ENCODE measurements around the gene CAMSAP2.

CAMSAP2 gene

GRCh38 chr1:200738327-200738948, at the start of gene CAMSAP2:
TSS of gene CAMSAP2 (plus strand) at chr1:200738893. CDS start at chr1:200739828, 935 bp downstream.
- peak; percentile 82 for DNase-seq (ENCODE audit: low read depth)

GRCh38 chr1:200692316-200692715, 46.4 kb upstream of the CAMSAP2 start:
- DNase-seq (ENCODE audit: low read depth) = no peak

GRCh38 chr1:200693327-200693726, 45.4 kb upstream of the CAMSAP2 start:
- no peak for DNase-seq (ENCODE audit: low read depth)

- DNase-seq (ENCODE audit: low read depth) = no peak
Measured at GRCh38 chr1:200694738-200695137, 44.0 kb upstream of the CAMSAP2 start.

- peak; percentile 82 for DNase-seq (ENCODE audit: low read depth)
Measured at GRCh38 chr1:200699871-200700270, 38.8 kb upstream of the CAMSAP2 start.

- no peak for DNase-seq (ENCODE audit: low read depth)
Measured at GRCh38 chr1:200704986-200705500, 33.6 kb upstream of the CAMSAP2 start.

GRCh38 chr1:200706111-200706814, 32.4 kb upstream of the CAMSAP2 start:
- DNase-seq (ENCODE audit: low read depth) = peak; percentile 0

GRCh38 chr1:200707116-200707515, 31.6 kb upstream of the CAMSAP2 start:
- no peak for DNase-seq (ENCODE audit: low read depth)

GRCh38 chr1:200708161-200708560, 30.5 kb upstream of the CAMSAP2 start:
- DNase-seq (ENCODE audit: low read depth) = no peak

- DNase-seq (ENCODE audit: low read depth) = peak; percentile 56
Measured at GRCh38 chr1:200708769-200709168, 29.9 kb upstream of the CAMSAP2 start.

GRCh38 chr1:200710166-200710565, 28.5 kb upstream of the CAMSAP2 start:
- DNase-seq (ENCODE audit: low read depth) = no peak

- DNase-seq (ENCODE audit: low read depth) = peak; percentile 2
Measured at GRCh38 chr1:200714504-200715187, 24.0 kb upstream of the CAMSAP2 start.

- no peak for DNase-seq (ENCODE audit: low read depth)
Measured at GRCh38 chr1:200720199-200720598, 18.5 kb upstream of the CAMSAP2 start.

- no peak for DNase-seq (ENCODE audit: low read depth)
Measured at GRCh38 chr1:200724064-200724463, 14.6 kb upstream of the CAMSAP2 start.

GRCh38 chr1:200727257-200727656, 11.4 kb upstream of the CAMSAP2 start:
- no peak for DNase-seq (ENCODE audit: low read depth)

GRCh38 chr1:200729863-200730262, 8.8 kb upstream of the CAMSAP2 start:
- no peak for DNase-seq (ENCODE audit: low read depth)

- no peak for DNase-seq (ENCODE audit: low read depth)
Measured at GRCh38 chr1:200731654-200732332, 6.9 kb upstream of the CAMSAP2 start.

GRCh38 chr1:200732438-200732837, 6.3 kb upstream of the CAMSAP2 start:
- no peak for DNase-seq (ENCODE audit: low read depth)

- DNase-seq (ENCODE audit: low read depth) = no peak
Measured at GRCh38 chr1:200733907-200734306, 4.8 kb upstream of the CAMSAP2 start.

GRCh38 chr1:200737647-200738291, 924 bp upstream of the CAMSAP2 start:
- DNase-seq (ENCODE audit: low read depth) = no peak

GRCh38 chr1:200738949-200739651, 407 bp downstream of the CAMSAP2 start:
- DNase-seq (ENCODE audit: low read depth) = peak; percentile 82
